Measurements from ENCODE around the gene BPIFB1. TPM values are rescaled to one million over a fixed set of nuclear protein-coding genes. Genes with fewer than 3 reads are reported as not detected.

The BPIFB1 gene
- total RNA-seq, 3 donors from 2014 or later, result 0.66 to 1.0 TPM; not detected in 1

DNA sequence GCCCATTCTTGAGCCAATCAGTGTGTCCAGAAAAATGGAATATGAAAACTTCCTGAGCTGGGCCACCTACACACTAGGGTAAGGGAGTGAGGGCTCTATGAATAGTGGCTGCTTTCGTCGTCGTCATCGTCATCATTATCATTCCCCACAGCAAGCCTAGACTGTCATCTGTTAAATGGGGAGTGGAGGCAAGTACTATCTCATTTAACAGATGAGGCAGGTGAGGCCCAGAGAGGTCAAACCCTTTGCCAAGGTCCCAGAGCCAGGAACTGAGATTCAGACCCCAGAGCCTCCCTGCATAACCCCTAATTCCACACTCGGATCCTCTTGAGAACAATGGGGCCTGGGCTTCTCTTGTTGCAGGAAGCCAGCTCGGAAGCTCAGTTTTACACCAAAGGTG, 20.6 kb downstream of the BPIFB1 start:
- H3K27me3 ChIP-seq, result no peaks in the 10 kb centered on the region
- H3K36me3 ChIP-seq, result no peaks in the 10 kb centered on the region
- no peak for DNase-seq (ENCODE audit: low spot score in 2 of 2)
- no peak overlapping the region for H3K4me3 ChIP-seq
- no peak overlapping the region for H3K27ac ChIP-seq
- intact Hi-C loops (cut with DNase I; ENCODE audit: low total_unique reads), result no loop called here
- no peaks in the 10 kb centered on the region for H3K9me3 ChIP-seq
- TF ChIP-seq, protein P1, sequence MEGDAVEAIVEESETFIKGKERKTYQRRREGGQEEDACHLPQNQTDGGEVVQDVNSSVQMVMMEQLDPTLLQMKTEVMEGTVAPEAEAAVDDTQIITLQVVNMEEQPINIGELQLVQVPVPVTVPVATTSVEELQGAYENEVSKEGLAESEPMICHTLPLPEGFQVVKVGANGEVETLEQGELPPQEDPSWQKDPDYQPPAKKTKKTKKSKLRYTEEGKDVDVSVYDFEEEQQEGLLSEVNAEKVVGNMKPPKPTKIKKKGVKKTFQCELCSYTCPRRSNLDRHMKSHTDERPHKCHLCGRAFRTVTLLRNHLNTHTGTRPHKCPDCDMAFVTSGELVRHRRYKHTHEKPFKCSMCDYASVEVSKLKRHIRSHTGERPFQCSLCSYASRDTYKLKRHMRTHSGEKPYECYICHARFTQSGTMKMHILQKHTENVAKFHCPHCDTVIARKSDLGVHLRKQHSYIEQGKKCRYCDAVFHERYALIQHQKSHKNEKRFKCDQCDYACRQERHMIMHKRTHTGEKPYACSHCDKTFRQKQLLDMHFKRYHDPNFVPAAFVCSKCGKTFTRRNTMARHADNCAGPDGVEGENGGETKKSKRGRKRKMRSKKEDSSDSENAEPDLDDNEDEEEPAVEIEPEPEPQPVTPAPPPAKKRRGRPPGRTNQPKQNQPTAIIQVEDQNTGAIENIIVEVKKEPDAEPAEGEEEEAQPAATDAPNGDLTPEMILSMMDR (IDR thresholded peaks at IDR 0.05), result no peak
- TF ChIP-seq POLR2A (IDR thresholded peaks at IDR 0.05) (no peak), POLR2AphosphoS5 (IDR thresholded peaks at IDR 0.05) (no peak)
- H3K4me1 ChIP-seq, result no peaks in the 10 kb centered on the region

DNA sequence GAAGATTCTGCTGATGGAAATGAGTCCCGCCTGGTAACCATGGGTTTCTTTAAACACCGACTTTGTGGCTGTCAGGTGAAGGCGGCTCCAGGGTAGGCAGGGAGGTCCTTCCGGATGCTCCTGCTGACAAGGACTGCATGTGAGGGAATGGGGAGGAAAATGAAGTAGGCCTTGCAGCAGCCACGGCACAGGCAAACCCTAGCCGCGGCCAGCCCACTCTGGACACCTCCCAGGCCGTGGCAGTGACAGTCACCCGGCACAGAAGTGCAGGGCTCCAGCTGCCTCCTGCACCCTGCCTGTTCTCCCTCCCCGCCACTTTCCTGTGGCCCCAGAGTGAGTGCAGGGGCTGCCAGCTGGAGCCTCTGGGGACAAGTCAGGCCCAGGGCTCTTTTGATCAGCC, 21.0 kb downstream of the BPIFB1 start:
- Histone ChIP-seq H3K4me3 (no peak overlapping the region), H3K9me3 (no peaks in the 10 kb centered on the region), H3K27ac (no peak overlapping the region), H3K4me1 (no peaks in the 10 kb centered on the region), H3K27me3 (no peaks in the 10 kb centered on the region), H3K36me3 (no peaks in the 10 kb centered on the region)
- DNase-seq (ENCODE audit: low spot score in 2 of 2), result no peak
- intact Hi-C loops (cut with DNase I; ENCODE audit: low total_unique reads), result no loop called here
- TF ChIP-seq POLR2A (IDR thresholded peaks at IDR 0.05), result no peak
- TF ChIP-seq, protein P1 (IDR thresholded peaks at IDR 0.05), result no peak
- TF ChIP-seq POLR2AphosphoS5 (IDR thresholded peaks at IDR 0.05), result no peak

DNA sequence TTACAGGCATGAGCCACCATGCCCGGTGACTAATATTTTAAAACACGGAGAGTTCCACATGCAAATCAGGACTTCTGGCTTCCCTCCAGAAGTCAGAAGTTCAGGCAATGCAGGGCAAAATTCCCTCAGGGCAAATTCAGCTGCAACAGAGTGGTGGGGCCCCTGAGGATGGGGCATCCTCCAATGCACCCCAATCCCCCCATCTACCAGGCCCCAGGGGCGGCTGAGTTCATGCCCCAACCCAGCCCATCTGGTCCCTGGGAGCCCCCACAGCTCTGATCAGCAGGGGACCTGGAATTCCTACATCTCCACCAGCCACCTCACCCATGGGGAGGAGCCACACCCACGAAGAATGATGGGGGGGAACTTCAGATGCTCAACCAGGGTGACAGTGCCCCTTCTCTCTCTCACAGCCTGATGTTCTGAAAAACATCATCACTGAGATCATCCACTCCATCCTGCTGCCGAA, 22.6 kb downstream of the BPIFB1 start:
- H3K4me3 ChIP-seq, result no peak overlapping the region
- no peaks in the 10 kb centered on the region for H3K36me3 ChIP-seq
- DNase-seq (ENCODE audit: low spot score in 2 of 2), result no peak
- no peaks in the 10 kb centered on the region for H3K27me3 ChIP-seq
- H3K9me3 ChIP-seq, result no peaks in the 10 kb centered on the region
- TF ChIP-seq, protein P1 (IDR thresholded peaks at IDR 0.05), result no peak
- TF ChIP-seq POLR2AphosphoS5 (IDR thresholded peaks at IDR 0.05), result no peak
- no peak for TF ChIP-seq POLR2A (IDR thresholded peaks at IDR 0.05)
- intact Hi-C loops (cut with DNase I; ENCODE audit: low total_unique reads), result no loop called here
- H3K4me1 ChIP-seq, result no peaks in the 10 kb centered on the region
- no peak overlapping the region for H3K27ac ChIP-seq

DNA sequence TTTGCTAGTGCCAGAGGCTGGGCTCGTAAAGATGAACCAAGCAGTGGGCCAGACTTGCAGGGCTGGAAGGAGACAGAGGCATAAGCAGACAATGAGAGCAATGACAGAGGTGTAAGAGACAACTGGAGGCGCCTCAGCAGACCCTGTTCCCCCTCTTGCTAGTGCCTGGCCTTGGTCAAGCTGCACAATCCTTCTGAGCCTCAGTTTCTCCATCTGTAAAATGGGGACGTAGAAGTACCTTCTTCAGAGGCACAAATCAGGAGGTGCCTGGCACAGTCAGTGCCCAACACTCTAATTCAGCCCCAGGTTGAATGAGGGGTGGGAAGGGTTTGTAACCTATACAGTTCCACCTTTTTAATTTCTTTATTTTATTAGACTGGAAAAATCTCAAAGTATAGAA, 23.2 kb downstream of the BPIFB1 start:
- Histone ChIP-seq H3K4me1 (no peaks in the 10 kb centered on the region), H3K9me3 (no peaks in the 10 kb centered on the region), H3K27me3 (no peaks in the 10 kb centered on the region), H3K4me3 (no peak overlapping the region), H3K36me3 (no peaks in the 10 kb centered on the region), H3K27ac (no peak overlapping the region)
- TF ChIP-seq POLR2AphosphoS5 (IDR thresholded peaks at IDR 0.05), result no peak
- no peak for TF ChIP-seq POLR2A (IDR thresholded peaks at IDR 0.05)
- TF ChIP-seq, protein P1 (IDR thresholded peaks at IDR 0.05), result no peak
- DNase-seq (ENCODE audit: low spot score in 2 of 2), result no peak
- intact Hi-C loops (cut with DNase I; ENCODE audit: low total_unique reads), result no loop called here

DNA sequence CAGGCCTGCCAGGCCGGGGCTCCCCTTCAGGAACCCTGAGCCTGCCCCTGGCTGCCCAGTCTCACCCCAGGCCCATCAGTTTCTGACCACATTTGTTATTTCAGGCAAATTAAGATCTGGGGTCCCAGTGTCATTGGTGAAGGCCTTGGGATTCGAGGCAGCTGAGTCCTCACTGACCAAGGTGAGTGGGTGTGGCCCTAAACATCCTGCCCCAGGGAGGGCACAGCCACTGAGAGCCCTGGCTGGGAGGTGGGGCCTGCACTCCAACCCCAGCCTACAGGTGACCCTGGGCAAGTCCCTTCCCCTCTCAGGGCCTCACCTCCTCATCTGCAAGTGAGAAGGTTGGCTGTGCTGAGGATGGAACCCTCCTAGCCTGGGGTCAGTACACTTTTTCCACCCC, 23.8 kb downstream of the BPIFB1 start:
- Histone ChIP-seq H3K4me3 (no peak overlapping the region), H3K27ac (no peak overlapping the region), H3K9me3 (no peaks in the 10 kb centered on the region), H3K36me3 (no peaks in the 10 kb centered on the region), H3K4me1 (no peaks in the 10 kb centered on the region), H3K27me3 (no peaks in the 10 kb centered on the region)
- intact Hi-C loops (cut with DNase I; ENCODE audit: low total_unique reads), result no loop called here
- TF ChIP-seq POLR2AphosphoS5 (IDR thresholded peaks at IDR 0.05) (no peak), POLR2A (IDR thresholded peaks at IDR 0.05) (no peak)
- TF ChIP-seq, protein P1 (IDR thresholded peaks at IDR 0.05), result no peak
- no peak for DNase-seq (ENCODE audit: low spot score in 2 of 2)

All from breast epithelium (tissue), 4 donors.